ENCODE results near the gene KRTAP19-6.
"Not testable (repeated sequence)": the region's sequence is repeated elsewhere in the genome, so short reads cannot be mapped to it uniquely, and the experiment has no call there.

The KRTAP19-6 gene

GRCh38 chr21:30561264-30561895 lies 19.7 kb upstream of the KRTAP19-6 start, which contains the start of gene KRTAP19-7:
TSS of gene KRTAP19-7 (minus strand) at chr21:30561314. CDS start at chr21:30561289, 25 bp downstream.
- H3K4me1 ChIP-seq, result no peaks in the 10 kb centered on the region
- H3K9me3 ChIP-seq (ENCODE audit: control insufficient read depth, low read length), result no peaks in the 10 kb centered on the region
- no peaks in the 10 kb centered on the region for H3K36me3 ChIP-seq (ENCODE audit: control insufficient read depth, insufficient read depth, low read length)
- no peak for TF ChIP-seq CTCF (IDR thresholded peaks at IDR 0.05)
- H3K79me2 ChIP-seq, result no peaks in the 10 kb centered on the region
- H3K27ac ChIP-seq, result no peak within 1 kb of the TSS
- no peak within 1 kb of the TSS for H3K9ac ChIP-seq
- H2AFZ ChIP-seq, result no peak within 1 kb of the TSS
- no peak within 1 kb of the TSS for H3K4me3 ChIP-seq (ENCODE audit: low read depth, low read length)
- no peak within 1 kb of the TSS for H3K4me2 ChIP-seq (ENCODE audit: low read length)
- no peaks in the 10 kb centered on the region for H3K27me3 ChIP-seq (ENCODE audit: control insufficient read depth, insufficient read depth, low read length)

- Histone ChIP-seq H3K9me3 (ENCODE audit: control insufficient read depth, low read length) (no peaks in the 10 kb centered on the region), H3K27me3 (ENCODE audit: control insufficient read depth, insufficient read depth, low read length) (no peaks in the 10 kb centered on the region), H3K27ac (no peak overlapping the region), H3K79me2 (no peaks in the 10 kb centered on the region), H3K4me1 (no peaks in the 10 kb centered on the region), H3K4me3 (ENCODE audit: low read depth, low read length) (no peak overlapping the region), H3K36me3 (ENCODE audit: control insufficient read depth, insufficient read depth, low read length) (no peaks in the 10 kb centered on the region), H3K9ac (no peak overlapping the region), H2AFZ (no peak overlapping the region), H3K4me2 (ENCODE audit: low read length) (no peak overlapping the region)
- no peak for TF ChIP-seq CTCF (IDR thresholded peaks at IDR 0.05)
Observed at GRCh38 chr21:30555095-30555494, 13.4 kb upstream of the KRTAP19-6 start.

- Histone ChIP-seq H3K9me3 (ENCODE audit: control insufficient read depth, low read length) (no peaks in the 10 kb centered on the region), H3K4me3 (ENCODE audit: low read depth, low read length) (no peak overlapping the region), H3K36me3 (ENCODE audit: control insufficient read depth, insufficient read depth, low read length) (no peaks in the 10 kb centered on the region), H3K79me2 (no peaks in the 10 kb centered on the region), H3K27me3 (ENCODE audit: control insufficient read depth, insufficient read depth, low read length) (no peaks in the 10 kb centered on the region), H2AFZ (no peak overlapping the region), H3K4me1 (no peaks in the 10 kb centered on the region), H3K4me2 (ENCODE audit: low read length) (no peak overlapping the region), H3K27ac (no peak overlapping the region), H3K9ac (no peak overlapping the region)
- no peak for TF ChIP-seq CTCF (IDR thresholded peaks at IDR 0.05)
Observed at GRCh38 chr21:30552782-30553181, 11.1 kb upstream of the KRTAP19-6 start.

- no peaks in the 10 kb centered on the region for H3K36me3 ChIP-seq (ENCODE audit: control insufficient read depth, insufficient read depth, low read length)
- no peaks in the 10 kb centered on the region for H3K79me2 ChIP-seq
- TF ChIP-seq CTCF (IDR thresholded peaks at IDR 0.05), result no peak
- no peak overlapping the region for H3K9ac ChIP-seq
- no peak overlapping the region for H3K4me3 ChIP-seq (ENCODE audit: low read depth, low read length)
- H2AFZ ChIP-seq, result no peak overlapping the region
- H3K27ac ChIP-seq, result no peak overlapping the region
- H3K4me1 ChIP-seq, result no peaks in the 10 kb centered on the region
- no peaks in the 10 kb centered on the region for H3K27me3 ChIP-seq (ENCODE audit: control insufficient read depth, insufficient read depth, low read length)
- no peaks in the 10 kb centered on the region for H3K9me3 ChIP-seq (ENCODE audit: control insufficient read depth, low read length)
- no peak overlapping the region for H3K4me2 ChIP-seq (ENCODE audit: low read length)
Observed at GRCh38 chr21:30518876-30519275, 22.8 kb downstream of the KRTAP19-6 start.

GRCh38 chr21:30515681-30516080 lies 26.0 kb downstream of the KRTAP19-6 start:
- Histone ChIP-seq H3K4me1 (no peaks in the 10 kb centered on the region), H3K79me2 (no peaks in the 10 kb centered on the region), H3K4me2 (ENCODE audit: low read length) (no peak overlapping the region), H3K4me3 (ENCODE audit: low read depth, low read length) (no peak overlapping the region), H2AFZ (no peak overlapping the region), H3K36me3 (ENCODE audit: control insufficient read depth, insufficient read depth, low read length) (no peaks in the 10 kb centered on the region), H3K27me3 (ENCODE audit: control insufficient read depth, insufficient read depth, low read length) (no peaks in the 10 kb centered on the region), H3K9me3 (ENCODE audit: control insufficient read depth, low read length) (no peaks in the 10 kb centered on the region), H3K27ac (no peak overlapping the region), H3K9ac (no peak overlapping the region)
- no peak for TF ChIP-seq CTCF (IDR thresholded peaks at IDR 0.05)

- H3K27me3 ChIP-seq (ENCODE audit: control insufficient read depth, insufficient read depth, low read length); H3K79me2 ChIP-seq: not testable (repeated sequence)
Observed at GRCh38 chr21:30505621-30506205, 36.0 kb downstream of the KRTAP19-6 start.

More at GRCh38 chr21:30505621-30506205, 36.0 kb downstream of the KRTAP19-6 start:
- H3K9ac ChIP-seq; H3K4me1 ChIP-seq; H3K4me3 ChIP-seq (ENCODE audit: low read depth, low read length); H3K9me3 ChIP-seq (ENCODE audit: control insufficient read depth, low read length); H2AFZ ChIP-seq; H3K27ac ChIP-seq; H3K4me2 ChIP-seq (ENCODE audit: low read length); H3K36me3 ChIP-seq (ENCODE audit: control insufficient read depth, insufficient read depth, low read length): not testable (repeated sequence)

Measured in parathyroid adenoma (tissue), 2 donors.